Activated T-helper 1 cell treated with anti-CD3 and anti-CD28 coated beads, Interleukin-12 subunit alpha, Interleukin-12 subunit beta, Interleukin-2, Interleukin-4 antibody, amounts not matched to agents 30 ng/mL and 10 ng/mL and 1 ng/mL, durations not matched to agents 14 hours and 24 hours and 36 hours (primary cell): ENCODE measurements around the gene CHMP4B. TPM values are rescaled to one million over a fixed set of nuclear protein-coding genes. Genes with fewer than 3 reads are reported as not detected.

Experiments used
- DNase-seq: peaks from one replicate; pipeline ENCODE4 v3.0.0; 2021; ENCODE audit warnings: low spot score
- H3K27ac Mint-ChIP-seq: one replicate; pipeline ENCODE4 v1.8.0; 2021; ENCODE audit warnings: mild to moderate bottlenecking, mixed read lengths
- H3K27me3 Mint-ChIP-seq: one replicate; pipeline ENCODE4 v1.8.0; 2022; ENCODE audit warnings: mild to moderate bottlenecking, moderate library complexity, mixed read lengths; ENCODE audit not compliant: insufficient read depth
- H3K36me3 Mint-ChIP-seq: one replicate; pipeline ENCODE4 v1.8.0; 2021; ENCODE audit warnings: low read depth, mixed read lengths
- H3K4me1 Mint-ChIP-seq: one replicate; pipeline ENCODE4 v1.8.0; 2021; ENCODE audit warnings: low read depth, mixed read lengths
- H3K4me3 Mint-ChIP-seq: one replicate; pipeline ENCODE4 v1.8.0; 2021; ENCODE audit warnings: mild to moderate bottlenecking, moderate library complexity, mixed read lengths
- H3K9me3 Mint-ChIP-seq: one replicate; pipeline ENCODE4 v1.8.0; 2021; ENCODE audit warnings: mixed read lengths
- intact Hi-C: fragments of 100-400 bp; cut with micrococcal nuclease; formaldehyde crosslinking; loops from one replicate; pipeline ENCODE4 v1.15.1; 2024
- total RNA-seq: library from RNA; stranded (reverse); gene quantifications from 2 replicates; pipeline ENCODE4 v1.2.3, GENCODE V29; 2022

Gene CHMP4B
- total RNA-seq, 1 donor from 2014 or later, result 94.5 TPM

- intact Hi-C loops, result no loop called here
- no peak for DNase-seq
- H3K27me3 Mint-ChIP-seq, result no peaks in the 10 kb centered on the region
- peak overlapping the region; percentile 40 for H3K27ac Mint-ChIP-seq
- H3K4me3 Mint-ChIP-seq, result no peak overlapping the region
- no peaks in the 10 kb centered on the region for H3K9me3 Mint-ChIP-seq
- H3K36me3 Mint-ChIP-seq, result peaks cover 18% of the 10 kb centered on the region
- peaks cover 28% of the 10 kb centered on the region for H3K4me1 Mint-ChIP-seq
Measured at GRCh38 chr20:33781133-33781532, 30.0 kb upstream of the CHMP4B start.

- Mint-ChIP-seq H3K27ac (no peak overlapping the region), H3K9me3 (no peaks in the 10 kb centered on the region), H3K4me1 (peaks cover 29% of the 10 kb centered on the region), H3K27me3 (no peaks in the 10 kb centered on the region), H3K4me3 (no peak overlapping the region), H3K36me3 (peaks cover 18% of the 10 kb centered on the region)
- no peak for DNase-seq
- intact Hi-C loops, result no loop called here
Measured at GRCh38 chr20:33781945-33782344, 29.2 kb upstream of the CHMP4B start.

DNA sequence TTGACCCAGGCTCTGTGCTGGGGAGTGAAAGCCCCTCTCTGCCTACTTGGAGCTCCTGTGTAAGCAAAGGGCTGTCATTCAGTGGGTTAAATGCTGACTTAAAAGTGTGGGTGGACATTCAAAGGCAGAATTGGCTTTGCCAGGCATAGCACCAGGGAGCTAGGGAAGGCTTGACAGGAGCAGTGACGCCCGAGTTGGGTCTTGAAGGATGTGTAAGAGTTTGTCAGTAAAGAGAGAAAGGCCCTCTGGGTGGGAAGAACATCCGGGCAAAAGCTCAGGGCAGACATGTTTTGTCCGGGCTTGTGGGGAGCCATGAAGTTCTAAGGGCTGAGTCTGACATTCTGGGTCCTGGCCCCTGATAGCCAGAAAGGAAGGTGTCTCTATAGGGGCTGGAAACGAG is 27.9 kb upstream of the CHMP4B start:
- DNase-seq, result no peak
- peaks cover 14% of the 10 kb centered on the region for H3K36me3 Mint-ChIP-seq
- H3K4me3 Mint-ChIP-seq, result no peak overlapping the region
- peaks cover 35% of the 10 kb centered on the region for H3K4me1 Mint-ChIP-seq
- H3K27ac Mint-ChIP-seq, result peak overlapping the region; percentile 29
- H3K9me3 Mint-ChIP-seq, result no peaks in the 10 kb centered on the region
- intact Hi-C loops, result no loop called here
- H3K27me3 Mint-ChIP-seq, result no peaks in the 10 kb centered on the region

- Mint-ChIP-seq H3K27me3 (no peaks in the 10 kb centered on the region), H3K36me3 (peaks cover 13% of the 10 kb centered on the region), H3K27ac (no peak overlapping the region), H3K9me3 (no peaks in the 10 kb centered on the region), H3K4me3 (no peak overlapping the region), H3K4me1 (peaks cover 34% of the 10 kb centered on the region)
- intact Hi-C loops, result no loop called here
- no peak for DNase-seq
Measured at GRCh38 chr20:33783818-33784217, 27.3 kb upstream of the CHMP4B start.

- Mint-ChIP-seq H3K9me3 (no peaks in the 10 kb centered on the region), H3K4me1 (peaks cover 31% of the 10 kb centered on the region), H3K4me3 (no peak overlapping the region), H3K36me3 (peaks cover 10% of the 10 kb centered on the region), H3K27ac (no peak overlapping the region), H3K27me3 (no peaks in the 10 kb centered on the region)
- intact Hi-C loops, result no loop called here
- no peak for DNase-seq
Measured at GRCh38 chr20:33784225-33784624, 26.9 kb upstream of the CHMP4B start.

- Mint-ChIP-seq H3K9me3 (no peaks in the 10 kb centered on the region), H3K4me1 (peaks cover 23% of the 10 kb centered on the region), H3K4me3 (no peak overlapping the region), H3K27ac (no peak overlapping the region), H3K27me3 (no peaks in the 10 kb centered on the region), H3K36me3 (peaks cover 10% of the 10 kb centered on the region)
- intact Hi-C loops, result no loop called here
- no peak for DNase-seq
Measured at GRCh38 chr20:33785503-33785902, 25.6 kb upstream of the CHMP4B start.

DNA sequence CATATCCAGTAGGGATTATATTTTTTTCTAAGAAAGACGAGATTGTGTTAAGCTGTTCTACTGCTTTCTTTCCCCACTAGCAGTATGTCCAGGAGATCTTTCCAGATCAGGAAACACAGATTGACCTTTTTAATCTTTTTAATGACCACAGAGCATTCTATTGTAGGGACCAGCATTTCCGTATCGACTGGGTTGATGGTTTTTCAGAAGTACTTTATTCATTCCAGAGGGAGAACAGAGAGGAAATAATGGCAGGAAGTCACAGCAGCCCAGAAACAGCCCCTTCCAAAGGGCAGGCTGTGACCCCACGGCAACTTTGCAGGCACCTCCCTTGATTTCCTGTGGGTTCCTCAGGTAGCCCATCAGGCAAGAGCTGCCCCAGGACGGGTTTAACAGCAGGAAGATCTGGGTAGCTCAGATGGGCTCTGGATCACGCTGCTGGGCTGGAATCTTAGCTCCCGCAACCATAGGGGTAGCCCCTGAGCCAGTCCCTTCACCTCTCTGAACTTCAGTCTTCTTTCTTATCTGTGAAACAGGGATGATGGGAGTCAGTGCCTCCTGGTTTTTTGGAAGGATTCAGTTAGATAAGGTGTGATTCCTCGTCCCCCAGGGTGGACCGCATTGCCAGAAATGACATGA is 23.8 kb upstream of the CHMP4B start:
- no peak overlapping the region for H3K4me3 Mint-ChIP-seq
- H3K27me3 Mint-ChIP-seq, result no peaks in the 10 kb centered on the region
- intact Hi-C loops, result no loop called here
- no peak for DNase-seq
- H3K36me3 Mint-ChIP-seq, result peaks cover 7% of the 10 kb centered on the region
- peaks cover 19% of the 10 kb centered on the region for H3K4me1 Mint-ChIP-seq
- no peaks in the 10 kb centered on the region for H3K9me3 Mint-ChIP-seq
- H3K27ac Mint-ChIP-seq, result no peak overlapping the region

- H3K9me3 Mint-ChIP-seq, result no peaks in the 10 kb centered on the region
- peaks cover 24% of the 10 kb centered on the region for H3K4me1 Mint-ChIP-seq
- no peaks in the 10 kb centered on the region for H3K36me3 Mint-ChIP-seq
- no peaks in the 10 kb centered on the region for H3K27me3 Mint-ChIP-seq
- DNase-seq, result no peak
- no peak overlapping the region for H3K4me3 Mint-ChIP-seq
- intact Hi-C loops, result no loop called here
- peak overlapping the region; percentile 68 for H3K27ac Mint-ChIP-seq
Measured at GRCh38 chr20:33788351-33789049, 22.6 kb upstream of the CHMP4B start.

DNA sequence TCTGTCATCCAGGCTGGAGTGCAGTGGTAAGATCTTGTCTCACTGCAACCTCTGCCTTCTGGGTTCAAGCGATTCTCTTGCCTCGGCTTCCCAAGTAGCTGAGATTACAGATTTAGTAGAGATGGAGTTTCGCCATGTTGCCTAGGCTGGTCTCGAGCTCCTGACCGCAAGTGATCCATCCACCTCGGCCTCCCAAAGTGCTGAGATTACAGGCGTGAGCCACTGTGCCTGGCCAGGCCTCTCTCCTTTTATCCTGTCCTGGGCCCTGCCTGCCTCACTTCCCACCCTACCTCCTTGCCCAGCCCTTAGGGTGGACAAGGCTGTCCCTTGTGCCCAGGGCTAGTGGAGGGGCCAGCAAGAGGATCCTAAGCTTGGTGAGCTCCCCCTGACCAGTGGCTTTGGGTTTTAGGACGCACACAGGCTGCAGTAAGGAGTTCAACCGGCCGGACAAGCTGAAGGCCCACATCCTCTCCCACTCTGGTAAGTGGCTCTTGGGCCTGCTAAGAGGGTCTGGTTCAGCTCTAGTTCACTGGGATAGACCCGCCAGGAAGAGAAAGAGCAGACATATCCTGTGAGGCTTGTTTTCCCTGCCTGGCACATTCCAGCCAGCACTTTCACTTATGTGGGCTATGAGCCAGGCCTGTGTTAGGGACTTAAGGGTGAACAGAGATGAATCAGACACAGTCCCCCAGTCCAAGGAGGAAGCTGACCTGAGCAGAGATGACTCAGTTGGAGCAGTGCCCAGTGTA is 21.9 kb upstream of the CHMP4B start:
- Mint-ChIP-seq H3K27me3 (no peaks in the 10 kb centered on the region), H3K27ac (no peak overlapping the region), H3K9me3 (no peaks in the 10 kb centered on the region), H3K4me1 (peaks cover 25% of the 10 kb centered on the region), H3K4me3 (no peak overlapping the region), H3K36me3 (no peaks in the 10 kb centered on the region)
- no peak for DNase-seq
- intact Hi-C loops, result no loop called here

GRCh38 chr20:33789858-33790182 is 21.3 kb upstream of the CHMP4B start:
- no peaks in the 10 kb centered on the region for H3K9me3 Mint-ChIP-seq
- intact Hi-C loops, result loop anchor here (5.0 kb wide), 1 partner anchor 127 kb away; no protein-coding TSS in a partner anchor
- no peak overlapping the region for H3K27ac Mint-ChIP-seq
- no peak overlapping the region for H3K4me3 Mint-ChIP-seq
- H3K36me3 Mint-ChIP-seq, result no peaks in the 10 kb centered on the region
- peaks cover 25% of the 10 kb centered on the region for H3K4me1 Mint-ChIP-seq
- no peak for DNase-seq
- H3K27me3 Mint-ChIP-seq, result no peaks in the 10 kb centered on the region

DNA sequence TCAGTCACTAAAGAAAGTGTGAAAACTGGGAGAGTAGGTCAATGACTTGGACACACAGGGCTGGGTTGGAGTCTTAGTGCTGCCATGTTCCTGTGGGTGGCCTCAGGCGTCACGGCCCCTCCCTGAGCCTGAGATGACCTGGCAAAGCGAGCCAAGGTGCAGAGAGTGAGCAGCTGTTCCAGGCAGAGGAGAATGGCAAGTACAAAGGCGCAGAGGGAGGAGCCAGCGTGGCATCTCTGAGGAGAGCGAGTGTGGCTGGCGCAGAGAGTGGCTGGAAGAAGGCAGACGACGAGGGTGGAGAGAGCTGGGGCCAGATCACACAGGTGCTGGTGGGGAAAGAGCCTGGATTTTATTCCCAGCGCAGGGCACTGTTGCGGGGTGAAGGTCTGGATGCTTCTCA is 20.6 kb upstream of the CHMP4B start:
- no peak for DNase-seq
- no peaks in the 10 kb centered on the region for H3K9me3 Mint-ChIP-seq
- H3K27me3 Mint-ChIP-seq, result no peaks in the 10 kb centered on the region
- H3K4me3 Mint-ChIP-seq, result no peak overlapping the region
- H3K27ac Mint-ChIP-seq, result no peak overlapping the region
- H3K4me1 Mint-ChIP-seq, result peaks cover 25% of the 10 kb centered on the region
- no peaks in the 10 kb centered on the region for H3K36me3 Mint-ChIP-seq
- intact Hi-C loops, result loop anchor here (5.0 kb wide), 1 partner anchor 127 kb away; no protein-coding TSS in a partner anchor

DNA sequence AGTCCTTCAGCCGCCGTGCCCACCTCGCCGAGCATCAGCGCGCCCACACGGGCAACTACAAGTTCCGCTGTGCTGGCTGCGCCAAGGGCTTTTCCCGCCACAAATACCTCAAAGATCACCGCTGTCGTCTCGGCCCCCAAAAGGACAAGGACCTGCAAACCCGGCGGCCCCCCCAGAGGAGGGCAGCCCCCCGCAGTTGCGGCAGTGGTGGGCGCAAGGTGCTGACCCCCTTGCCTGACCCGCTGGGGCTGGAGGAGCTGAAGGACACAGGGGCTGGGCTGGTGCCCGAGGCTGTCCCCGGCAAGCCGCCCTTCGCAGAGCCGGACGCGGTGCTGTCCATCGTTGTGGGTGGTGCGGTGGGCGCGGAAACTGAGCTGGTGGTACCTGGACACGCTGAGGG is 20.1 kb upstream of the CHMP4B start:
- DNase-seq, result no peak
- intact Hi-C loops, result loop anchor here (5.0 kb wide), 1 partner anchor 126 kb away; no protein-coding TSS in a partner anchor
- no peaks in the 10 kb centered on the region for H3K36me3 Mint-ChIP-seq
- H3K9me3 Mint-ChIP-seq, result no peaks in the 10 kb centered on the region
- no peaks in the 10 kb centered on the region for H3K27me3 Mint-ChIP-seq
- peaks cover 25% of the 10 kb centered on the region for H3K4me1 Mint-ChIP-seq
- no peak overlapping the region for H3K4me3 Mint-ChIP-seq
- no peak overlapping the region for H3K27ac Mint-ChIP-seq

GRCh38 chr20:33791540-33791939 is 19.6 kb upstream of the CHMP4B start:
- no peaks in the 10 kb centered on the region for H3K36me3 Mint-ChIP-seq
- intact Hi-C loops, result loop anchor here (5.0 kb wide), 1 partner anchor 126 kb away; no protein-coding TSS in a partner anchor
- peaks cover 25% of the 10 kb centered on the region for H3K4me1 Mint-ChIP-seq
- H3K4me3 Mint-ChIP-seq, result no peak overlapping the region
- H3K9me3 Mint-ChIP-seq, result no peaks in the 10 kb centered on the region
- H3K27me3 Mint-ChIP-seq, result no peaks in the 10 kb centered on the region
- H3K27ac Mint-ChIP-seq, result no peak overlapping the region
- no peak for DNase-seq
